Embryonic facial prominence (tissue), 1 donor: ENCODE data around the gene DNAH5.
A peak's percentile ranks its signal among the peaks of the same experiment; 100 is the strongest.
"Not testable (repeated sequence)": the region's sequence is repeated elsewhere in the genome, so short reads cannot be mapped to it uniquely, and the experiment has no call there.

ENCODE experiments used
- DNase-seq: peaks from one replicate; pipeline ENCODE4 v3.0.0-alpha.2; 2016; ENCODE audit errors: extremely low spot score

Gene DNAH5, protein sequence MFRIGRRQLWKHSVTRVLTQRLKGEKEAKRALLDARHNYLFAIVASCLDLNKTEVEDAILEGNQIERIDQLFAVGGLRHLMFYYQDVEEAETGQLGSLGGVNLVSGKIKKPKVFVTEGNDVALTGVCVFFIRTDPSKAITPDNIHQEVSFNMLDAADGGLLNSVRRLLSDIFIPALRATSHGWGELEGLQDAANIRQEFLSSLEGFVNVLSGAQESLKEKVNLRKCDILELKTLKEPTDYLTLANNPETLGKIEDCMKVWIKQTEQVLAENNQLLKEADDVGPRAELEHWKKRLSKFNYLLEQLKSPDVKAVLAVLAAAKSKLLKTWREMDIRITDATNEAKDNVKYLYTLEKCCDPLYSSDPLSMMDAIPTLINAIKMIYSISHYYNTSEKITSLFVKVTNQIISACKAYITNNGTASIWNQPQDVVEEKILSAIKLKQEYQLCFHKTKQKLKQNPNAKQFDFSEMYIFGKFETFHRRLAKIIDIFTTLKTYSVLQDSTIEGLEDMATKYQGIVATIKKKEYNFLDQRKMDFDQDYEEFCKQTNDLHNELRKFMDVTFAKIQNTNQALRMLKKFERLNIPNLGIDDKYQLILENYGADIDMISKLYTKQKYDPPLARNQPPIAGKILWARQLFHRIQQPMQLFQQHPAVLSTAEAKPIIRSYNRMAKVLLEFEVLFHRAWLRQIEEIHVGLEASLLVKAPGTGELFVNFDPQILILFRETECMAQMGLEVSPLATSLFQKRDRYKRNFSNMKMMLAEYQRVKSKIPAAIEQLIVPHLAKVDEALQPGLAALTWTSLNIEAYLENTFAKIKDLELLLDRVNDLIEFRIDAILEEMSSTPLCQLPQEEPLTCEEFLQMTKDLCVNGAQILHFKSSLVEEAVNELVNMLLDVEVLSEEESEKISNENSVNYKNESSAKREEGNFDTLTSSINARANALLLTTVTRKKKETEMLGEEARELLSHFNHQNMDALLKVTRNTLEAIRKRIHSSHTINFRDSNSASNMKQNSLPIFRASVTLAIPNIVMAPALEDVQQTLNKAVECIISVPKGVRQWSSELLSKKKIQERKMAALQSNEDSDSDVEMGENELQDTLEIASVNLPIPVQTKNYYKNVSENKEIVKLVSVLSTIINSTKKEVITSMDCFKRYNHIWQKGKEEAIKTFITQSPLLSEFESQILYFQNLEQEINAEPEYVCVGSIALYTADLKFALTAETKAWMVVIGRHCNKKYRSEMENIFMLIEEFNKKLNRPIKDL (N-terminal part only)

DNA sequence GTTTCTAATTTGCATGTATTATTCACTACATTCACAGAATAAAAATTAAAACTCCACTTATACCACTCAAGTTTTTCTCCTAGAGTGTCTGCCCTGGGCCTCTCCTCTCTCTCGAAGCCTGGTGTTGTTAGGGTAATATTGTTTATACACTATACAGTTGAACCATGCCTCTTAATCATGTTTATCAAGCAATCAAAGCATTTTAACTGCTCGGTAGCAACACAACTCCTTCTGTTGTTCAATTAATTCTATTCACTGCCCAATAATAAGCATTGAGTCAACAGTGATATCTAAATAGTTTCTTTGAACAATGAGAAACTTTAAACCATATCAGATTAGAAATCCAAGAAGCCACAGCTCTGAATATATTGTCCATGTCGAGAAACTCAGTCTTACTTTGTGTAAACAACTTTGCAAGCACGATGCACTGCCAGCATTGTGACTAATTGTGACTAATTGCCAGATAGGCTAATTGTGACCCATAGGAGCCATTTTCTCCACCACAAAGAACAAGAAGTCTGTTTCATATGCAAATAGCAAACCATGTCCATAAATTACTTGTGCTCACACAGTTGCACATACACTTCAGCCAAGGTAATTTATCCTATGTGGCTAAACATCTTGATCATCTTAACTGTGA, at the start of gene DNAH5:
Gene DNAH5, minus strand, starts transcription at position 129 of the 640 bp plus-strand sequence. CDS start 250 bp downstream, outside the sequence.
- no peak for DNase-seq

DNA sequence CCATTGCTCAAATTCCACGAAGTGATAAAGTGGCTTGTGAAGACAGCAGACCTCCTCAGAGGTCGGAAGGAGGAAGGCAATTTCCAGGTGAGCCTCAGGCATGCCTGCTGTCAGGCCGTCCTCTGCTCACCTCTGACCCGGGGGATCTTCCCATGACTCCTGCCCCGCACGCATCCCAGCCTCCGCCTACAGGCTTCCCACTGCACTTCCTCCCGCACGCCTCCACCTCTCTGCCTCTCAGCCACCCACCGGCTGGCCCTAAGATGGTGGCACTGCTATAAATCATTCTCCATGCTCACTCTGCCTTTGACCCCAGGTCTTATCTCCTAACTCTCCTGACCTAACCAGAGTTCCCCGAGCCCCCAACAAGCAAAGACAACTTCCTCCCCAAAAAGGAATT, 49.4 kb upstream of the DNAH5 start:
- DNase-seq, result no peak

DNA sequence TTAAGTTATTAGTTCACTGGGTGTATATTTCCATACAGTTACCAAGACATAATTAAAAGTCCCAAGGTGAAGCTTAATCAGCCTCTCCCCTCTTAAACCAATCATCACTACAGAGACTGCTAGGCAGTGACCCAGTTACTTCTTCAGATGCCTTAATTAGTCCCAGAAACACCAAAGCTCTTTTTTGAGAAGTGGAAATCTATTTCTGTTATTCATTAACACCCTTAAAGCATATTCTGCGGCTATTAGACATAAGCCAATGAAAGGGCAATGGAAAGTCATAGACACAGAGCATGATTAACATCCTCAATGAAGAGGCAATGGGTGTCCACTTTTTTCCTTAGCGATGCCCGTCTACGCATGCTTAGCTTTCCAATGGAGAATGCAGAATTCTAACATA, 48.3 kb upstream of the DNAH5 start:
- DNase-seq, result no peak

DNA sequence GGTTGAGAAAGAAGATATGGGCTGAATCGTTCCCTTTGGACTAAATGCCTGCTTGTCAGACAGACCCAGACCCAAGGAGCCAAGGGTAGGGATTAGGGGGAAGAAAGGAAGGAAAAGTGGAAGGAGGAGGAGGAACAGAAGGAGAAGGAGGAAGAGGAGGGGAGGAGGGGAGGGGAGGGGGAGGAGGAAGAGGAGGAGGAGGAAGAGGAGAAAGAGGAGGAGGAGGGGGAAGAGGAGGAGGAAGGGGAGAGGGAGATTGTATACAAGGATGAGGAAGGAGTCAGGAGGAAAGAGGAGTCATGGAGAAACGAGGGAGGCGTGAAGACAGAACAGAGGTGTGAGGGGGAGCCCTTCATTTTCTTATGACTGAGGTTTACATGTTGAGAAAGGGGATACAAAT, 46.9 kb upstream of the DNAH5 start:
- no peak for DNase-seq

DNA sequence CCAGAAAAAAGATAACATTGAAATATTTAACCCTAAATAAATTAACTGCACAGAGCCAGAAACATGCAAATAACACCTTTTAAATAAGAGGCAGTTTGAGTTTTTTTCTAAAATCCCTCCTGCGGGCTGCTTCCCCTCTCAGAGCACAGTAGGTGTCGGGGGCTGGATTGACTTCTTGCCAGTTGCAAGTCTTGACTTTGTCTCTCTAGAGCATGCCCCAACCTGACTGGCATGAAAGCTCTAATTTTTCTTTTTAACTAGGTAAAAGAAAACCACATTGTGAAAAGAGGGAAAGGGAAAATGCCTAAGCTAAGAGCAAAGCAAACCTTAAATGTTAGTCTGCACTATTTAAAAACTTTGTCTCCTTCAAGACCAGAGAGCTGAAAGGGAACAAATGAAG, 46.4 kb upstream of the DNAH5 start:
- no peak for DNase-seq

DNA sequence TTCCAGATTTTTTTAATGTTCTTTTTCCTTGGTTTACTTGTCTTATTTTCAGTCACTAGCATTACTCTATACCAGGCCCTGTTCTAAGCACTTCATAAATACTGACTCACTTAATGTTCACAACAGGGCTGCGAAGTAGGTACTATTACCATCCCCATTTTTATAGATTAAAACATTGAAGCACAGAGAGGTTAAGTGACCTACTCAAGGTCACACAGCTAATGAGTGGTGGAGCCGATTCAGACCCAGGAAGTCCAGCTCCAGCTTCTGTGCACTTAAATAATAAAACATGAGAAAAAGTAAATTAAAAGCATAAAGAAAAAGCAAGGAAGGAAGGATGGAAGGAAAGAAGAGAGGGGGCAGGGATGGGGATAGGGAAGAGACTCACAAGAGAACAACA, 45.3 kb upstream of the DNAH5 start:
- DNase-seq, result no peak

DNA sequence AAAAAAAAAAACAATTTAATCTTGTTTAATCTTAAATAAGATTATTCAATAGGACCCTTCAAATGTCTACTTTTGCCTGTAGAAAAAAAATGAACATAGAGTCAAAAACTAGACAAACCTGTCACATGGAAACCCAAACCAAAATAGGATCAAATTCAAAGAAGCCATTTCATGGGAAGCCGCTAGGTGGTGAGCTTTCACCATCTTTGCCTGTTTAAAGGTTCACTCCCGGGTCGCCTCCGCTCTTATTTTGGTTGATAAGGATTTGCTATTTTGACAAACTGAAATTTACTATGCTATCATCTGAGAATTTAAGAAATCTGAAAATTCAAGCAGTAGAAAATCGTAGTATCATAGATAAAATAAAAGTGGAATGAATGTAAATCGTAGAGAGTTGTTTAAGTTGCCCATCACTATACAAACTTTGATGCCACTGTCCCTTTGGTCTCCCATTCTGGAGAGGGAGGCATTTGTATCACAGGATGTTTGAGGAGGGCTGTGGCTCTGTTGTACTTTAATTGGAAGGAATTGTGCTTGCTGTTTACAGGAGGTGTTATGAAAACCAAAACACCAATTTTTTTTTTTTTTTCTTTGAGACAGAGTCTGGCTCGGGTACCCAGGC, 43.5 kb upstream of the DNAH5 start:
- DNase-seq, result peak; percentile 76

DNA sequence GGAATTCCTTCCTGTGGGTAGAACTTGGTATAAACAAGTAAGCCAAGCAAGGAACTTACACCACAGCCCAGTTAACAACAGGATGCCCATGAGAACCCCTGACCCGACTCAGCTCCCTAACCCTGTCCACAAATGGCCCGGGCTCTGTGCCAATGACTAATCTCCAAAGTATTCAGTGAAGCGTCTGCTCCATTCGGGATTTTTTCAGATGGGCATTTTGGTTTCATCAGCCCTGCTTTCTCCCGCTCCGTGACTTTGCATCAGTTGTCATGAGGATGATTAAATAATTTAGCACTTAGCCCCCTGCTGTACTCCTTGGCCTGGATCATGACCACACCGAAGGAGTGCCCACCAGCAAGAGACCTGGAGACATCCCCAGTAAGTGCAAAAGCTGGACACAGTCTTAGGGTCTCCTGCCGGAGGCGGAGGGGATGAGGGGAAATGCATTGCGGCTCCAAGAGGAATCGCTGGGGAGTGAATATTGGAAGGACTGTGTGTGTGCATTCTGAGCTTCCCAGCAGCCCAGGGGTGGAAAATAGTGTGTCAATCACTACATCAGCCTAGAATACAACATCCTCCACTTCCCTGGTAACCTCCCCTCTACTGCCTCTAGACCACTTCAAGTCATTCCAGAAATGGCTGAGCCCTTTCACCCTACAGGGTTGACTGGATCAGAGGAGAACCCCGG, 41.4 kb upstream of the DNAH5 start:
- DNase-seq, result no peak

DNA sequence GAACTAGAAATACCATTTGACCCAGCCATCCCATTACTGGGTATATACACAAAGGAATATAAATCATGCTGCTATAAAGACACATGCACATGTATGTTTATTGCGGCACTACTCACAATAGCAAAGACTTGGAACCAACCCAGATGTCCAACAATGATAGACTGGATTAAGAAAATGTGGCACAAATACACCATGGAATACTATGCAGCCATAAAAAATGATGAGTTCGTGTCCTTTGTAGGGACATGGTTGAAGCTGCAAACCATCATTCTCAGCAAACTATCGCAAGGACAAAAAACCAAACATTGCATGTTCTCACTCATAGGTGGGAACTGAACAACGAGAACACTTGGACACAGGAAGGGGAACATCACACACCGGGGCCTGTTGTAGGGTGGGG, 40.4 kb upstream of the DNAH5 start:
- DNase-seq, result not testable (repeated sequence)

DNA sequence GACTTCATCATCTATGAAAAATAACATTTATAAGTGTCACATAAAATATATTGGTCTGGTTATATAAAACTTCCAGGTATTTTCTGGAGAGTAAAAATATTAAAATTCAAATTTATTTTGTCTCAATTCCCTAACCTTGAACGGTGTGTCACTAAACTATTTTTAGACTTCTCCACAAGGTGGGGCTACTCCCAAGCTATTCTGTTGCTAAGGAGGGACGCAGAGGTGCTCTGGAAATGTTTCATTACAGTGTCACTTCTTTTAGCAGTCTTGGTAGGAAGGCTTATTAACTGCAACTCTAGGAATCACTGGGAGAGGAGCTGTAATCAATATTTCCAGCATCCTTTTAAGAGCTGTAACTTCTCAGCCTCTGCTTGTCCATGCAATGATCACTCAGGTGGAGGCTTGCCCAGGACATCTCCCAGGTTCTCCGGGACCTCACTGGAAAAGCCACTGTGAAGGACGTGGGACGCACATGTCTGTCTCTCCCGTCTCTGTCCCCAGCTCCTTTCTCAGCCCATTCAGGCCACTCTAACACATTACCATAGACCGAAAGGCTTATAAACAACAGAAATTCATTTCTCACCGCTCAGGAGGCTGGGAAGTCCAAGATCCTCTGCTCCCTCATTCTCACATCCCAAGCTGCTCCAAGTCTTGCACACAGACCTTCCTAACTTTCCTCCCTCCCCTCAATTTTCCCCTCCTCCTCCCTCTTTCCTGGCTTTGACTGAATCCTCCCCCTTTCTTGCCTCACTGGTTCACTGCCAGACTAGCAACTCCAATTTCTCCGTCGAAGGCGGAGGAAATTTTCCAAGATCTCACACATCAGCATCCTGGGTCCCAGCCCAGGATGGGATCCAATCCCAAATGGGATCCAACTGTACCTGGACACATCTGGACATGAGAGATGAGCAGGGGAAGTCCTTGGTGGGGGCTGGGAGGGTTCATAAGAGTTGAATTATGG, 32.7 kb upstream of the DNAH5 start:
- DNase-seq, result no peak

DNA sequence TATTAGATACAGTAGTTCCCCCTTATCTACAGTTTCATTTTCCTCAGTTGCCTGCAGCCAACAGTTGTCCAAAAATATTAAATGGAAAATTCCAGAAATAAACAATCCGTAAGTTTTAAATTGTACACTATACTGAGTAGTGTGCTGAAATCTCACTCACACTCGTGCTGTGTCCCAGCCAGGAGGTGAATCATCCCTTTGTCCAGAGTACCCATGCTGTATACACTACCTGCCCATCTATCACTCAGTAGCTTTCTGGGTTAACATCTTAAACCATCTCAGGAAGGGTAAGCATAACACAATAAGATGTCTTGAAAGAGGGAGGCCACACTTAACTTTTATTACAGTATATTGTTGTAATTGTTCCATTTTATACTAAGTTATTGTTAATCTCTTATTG, 31.7 kb upstream of the DNAH5 start:
- DNase-seq, result no peak

DNA sequence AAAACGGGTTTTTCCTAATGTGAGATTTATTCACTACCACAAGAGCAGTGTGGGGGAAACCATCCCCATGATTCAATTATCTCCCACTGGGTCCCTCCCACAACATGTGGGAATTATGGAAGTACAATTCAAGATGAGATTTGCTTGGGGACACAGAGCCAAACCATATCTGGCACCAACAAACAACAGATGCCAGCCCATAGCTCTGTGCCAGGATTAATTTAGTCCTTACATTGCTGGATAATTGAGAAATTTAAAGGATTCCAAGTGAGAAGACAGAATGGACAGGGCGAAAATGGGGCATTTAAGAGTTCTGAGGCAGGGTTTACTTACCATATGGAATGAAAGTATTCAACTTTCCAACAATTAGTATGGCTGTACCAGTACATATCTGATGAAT, 30.8 kb upstream of the DNAH5 start:
- no peak for DNase-seq

DNA sequence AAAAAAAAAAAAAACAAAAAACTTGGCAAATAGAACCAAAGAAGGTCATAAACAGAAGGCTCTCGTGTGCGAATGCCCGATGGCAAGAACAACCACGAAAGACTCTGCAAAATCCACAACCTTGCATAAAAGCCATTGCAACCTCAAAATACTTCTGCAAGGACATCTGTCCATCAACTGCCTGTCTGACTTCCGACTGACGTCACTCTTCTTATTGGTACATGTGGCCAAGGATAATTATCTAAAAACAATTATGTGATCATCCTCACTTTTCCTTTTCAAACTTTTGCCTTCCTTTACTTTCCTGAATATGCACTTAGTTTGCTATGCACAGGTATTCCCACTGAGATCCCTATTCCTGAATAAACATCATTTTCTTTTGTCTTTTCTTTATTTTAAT, 29.2 kb upstream of the DNAH5 start:
- no peak for DNase-seq

DNA sequence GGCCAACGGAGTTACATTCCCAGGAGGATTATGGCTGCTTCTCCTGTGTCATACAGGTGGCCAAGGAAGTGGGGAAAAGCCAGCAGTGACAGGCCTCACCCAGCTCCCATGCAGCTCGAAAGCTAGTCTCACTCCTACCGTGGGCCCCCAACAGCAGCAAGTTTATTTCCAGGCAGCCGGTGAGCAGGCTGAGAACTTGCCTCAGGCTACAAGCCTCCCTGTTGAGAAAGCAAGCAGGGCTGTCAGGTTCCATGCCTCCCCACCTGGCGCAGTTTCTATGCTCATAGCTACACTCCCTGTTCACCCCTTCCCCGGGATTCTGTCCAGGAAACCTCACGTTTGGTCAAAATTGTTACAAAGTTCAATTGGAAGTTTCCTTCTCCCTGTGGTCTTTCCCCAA, 27.5 kb upstream of the DNAH5 start:
- no peak for DNase-seq

DNA sequence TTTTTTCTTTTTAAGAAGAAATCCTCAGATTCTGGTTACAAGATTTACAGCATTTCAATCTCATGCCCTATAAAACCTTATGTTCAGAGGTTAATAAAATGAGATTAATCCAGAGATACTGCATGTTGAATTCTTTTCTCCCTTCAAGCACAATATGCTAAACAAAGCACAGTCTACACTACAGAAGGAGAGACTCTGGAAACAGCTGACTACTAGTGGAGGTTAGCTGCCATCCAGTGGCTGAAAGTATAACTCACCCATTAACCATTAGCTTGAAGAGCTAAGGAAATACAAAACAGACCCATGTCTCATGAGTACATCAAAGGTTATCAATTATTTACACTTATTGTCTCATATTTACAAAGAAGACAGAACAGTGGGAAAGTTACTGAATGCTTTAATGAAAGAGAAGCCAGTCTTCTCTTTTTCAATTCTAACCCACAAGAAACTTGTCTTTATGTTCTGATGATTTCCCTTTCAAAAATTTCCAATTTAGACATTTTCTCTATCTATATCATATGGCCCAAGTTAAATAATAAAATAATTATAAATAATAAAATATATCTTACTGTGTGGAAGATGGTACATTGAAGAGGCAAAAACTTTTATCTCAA, 12.7 kb upstream of the DNAH5 start:
- peak; percentile 59 for DNase-seq

DNA sequence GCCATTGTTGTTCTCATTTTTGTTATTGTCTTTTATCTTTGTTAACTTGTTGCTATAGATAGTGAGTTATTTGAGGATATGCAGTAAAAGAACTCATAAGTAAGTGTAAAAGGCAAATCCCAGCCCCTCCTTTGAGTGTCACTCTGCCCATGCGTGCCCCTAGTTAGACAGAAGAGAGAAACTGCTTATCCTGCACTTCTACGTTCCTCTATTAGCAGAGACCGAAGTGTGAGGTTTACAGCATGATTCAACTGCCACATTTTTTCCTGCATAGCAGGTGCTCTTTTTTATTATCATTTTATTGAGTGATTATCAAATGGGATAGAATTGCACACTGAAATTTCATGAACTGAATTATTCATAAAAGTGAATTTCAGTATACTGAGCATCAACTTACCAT, 12.0 kb upstream of the DNAH5 start:
- DNase-seq, result no peak

DNA sequence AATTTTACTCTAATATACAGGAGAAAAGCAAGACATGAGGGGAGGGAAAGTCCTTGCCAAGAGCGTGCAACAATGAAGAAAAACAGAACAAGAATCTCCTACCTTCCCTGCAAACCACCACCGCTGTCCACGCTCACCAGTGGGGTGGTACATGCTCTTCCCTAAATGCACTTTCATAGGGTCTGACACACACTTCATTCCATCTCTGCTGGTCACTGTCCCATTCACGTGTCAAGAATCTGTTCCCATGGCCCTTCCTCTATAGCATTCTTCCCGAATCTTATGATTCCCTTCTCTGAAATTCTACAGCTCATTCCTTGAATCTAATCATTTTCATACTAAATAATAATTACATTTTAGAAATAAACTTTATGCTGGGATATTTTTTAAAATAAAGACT, 11.4 kb upstream of the DNAH5 start:
- no peak for DNase-seq

DNA sequence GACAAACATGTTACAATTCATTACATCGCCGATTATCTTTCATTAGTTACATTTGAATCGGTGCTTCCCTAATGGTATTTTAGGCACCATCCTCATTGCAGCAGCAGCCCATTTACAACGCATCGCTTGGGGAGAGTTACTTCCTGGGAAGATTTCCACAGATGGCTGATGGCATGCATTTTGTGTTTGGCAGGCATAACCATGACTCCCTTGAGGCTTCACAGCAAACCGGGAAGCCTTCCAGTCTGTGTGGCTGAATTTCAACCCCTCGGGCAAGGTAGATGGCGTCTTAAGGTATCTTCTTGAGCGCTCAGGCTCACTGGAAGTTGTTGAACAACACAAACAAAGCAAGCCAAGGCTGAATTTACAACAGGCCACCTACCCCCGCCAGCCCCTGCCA, 1.6 kb upstream of the DNAH5 start:
- no peak for DNase-seq

DNA sequence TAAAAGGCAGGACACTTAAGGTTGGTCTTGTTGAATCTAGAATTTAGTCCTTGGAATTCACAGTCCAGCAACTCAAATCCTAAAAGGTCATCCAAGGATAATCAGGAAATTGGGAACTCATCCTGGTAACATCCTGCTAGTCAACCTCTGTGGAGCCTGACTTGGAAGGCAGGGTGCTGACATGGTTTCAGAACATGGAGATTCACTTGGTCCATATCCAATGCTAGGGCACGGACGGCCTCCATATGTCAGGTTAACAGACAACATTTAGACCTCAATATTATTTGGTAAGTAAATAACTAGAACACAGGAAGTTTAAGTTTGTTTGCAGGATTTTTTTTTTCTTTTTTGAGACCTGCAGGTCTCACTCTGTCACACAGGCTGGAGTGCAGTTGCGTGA, 783 bp upstream of the DNAH5 start:
- no peak for DNase-seq
